HepG2 (cell line): ENCODE results near the gene NRSN2. TPM values are rescaled to one million over a fixed set of nuclear protein-coding genes. Genes with fewer than 3 reads are reported as not detected.

ENCODE experiments used
- ATAC-seq: fragments of 200-7000 bp; cut with Tn5 transposase; 3 replicates; pipeline ENCODE4 v1.9.1; 2020; ENCODE audit warnings: mild to moderate bottlenecking, moderate library complexity
- BruUV-seq: library from RNA; stranded (reverse); fragments of 400-500 nt; replicated peaks from 2 replicates; lab custom pipeline; 2021; lab: Mats Ljungman, UMichigan
- CTCF ChIA-PET: fragments of 300-600 bp; formaldehyde crosslinking; extraction: SDS; loops from one replicate; lab custom pipeline; 2021; ENCODE audit warnings: low total read pairs, inconsistent platforms, low intra/inter-chr PET ratio; lab: Yijun Ruan, JAX
- POLR2A ChIA-PET: fragments of 350-600 bp; sonication (Branson Sonifier 250); formaldehyde crosslinking; loops from one replicate; lab custom pipeline; 2020; ENCODE audit warnings: antibody characterized with exemption, inconsistent platforms; lab: Yijun Ruan, JAX
- DNase-seq: peaks from one replicate; pipeline ENCODE4 v3.0.0-alpha.2; 2015; ENCODE audit warnings: low spot score
- FAIRE-seq: peaks from 3 replicates; lab custom pipeline; 2011; peaks lifted over from hg19 to GRCh38; lab: Jason Lieb, UNC
- H2AFZ ChIP-seq: one replicate; pipeline ENCODE4 v1.6.1; 2011; ENCODE audit warnings: low read length, inconsistent platforms
- H3K27ac ChIP-seq: fragments of 300-600 bp; 3 replicates; pipeline ENCODE4 v1.8.0; 2011; ENCODE audit warnings: mixed run types, mild to moderate bottlenecking, mixed read lengths, low read length, inconsistent platforms; ENCODE audit not compliant: insufficient read depth; ENCODE audit errors: extremely low read length
- H3K27me3 ChIP-seq, 2 experiments: fragments of 200-600 bp in 1 of 2; 2 replicates in 1 of 2; 3 replicates in 1 of 2; pipeline versions ENCODE4 v1.6.0 to v1.8.0; 2011; ENCODE audit warnings: low read length in 2 of 2, mild to moderate bottlenecking in 2 of 2, moderate library complexity in 2 of 2, inconsistent platforms in 1 of 2; ENCODE audit not compliant: insufficient read depth in 2 of 2, control insufficient read depth in 1 of 2
- H3K36me3 ChIP-seq, 2 experiments: fragments of 200-600 bp in 1 of 2; replicated peaks in 1 of 2; 2 replicates in 1 of 2; 3 replicates in 1 of 2; pipeline versions ENCODE4 v1.5.1 to v1.8.0; 2011; ENCODE audit warnings: low read length in 2 of 2, inconsistent platforms in 1 of 2; ENCODE audit not compliant: insufficient read depth in 2 of 2, control insufficient read depth in 1 of 2
- H3K4me1 ChIP-seq: 2 replicates; pipeline ENCODE4 v1.5.1; 2012; ENCODE audit warnings: low read length, inconsistent platforms; ENCODE audit not compliant: insufficient read depth
- H3K4me2 ChIP-seq: 2 replicates; pipeline ENCODE4 v1.6.0; 2011; ENCODE audit warnings: low read depth, low read length, inconsistent platforms
- H3K4me3 ChIP-seq, 3 experiments: fragments of 200-600 bp in 1 of 3; sonication (generic), shearing (Covaris generic) in 1 of 3; replicated peaks in 1 of 3; 2 replicates each; pipeline ENCODE4 v1.5.1; 2011 to 2016; ENCODE audit warnings: low read length in 3 of 3, inconsistent platforms in 2 of 3, low read depth in 2 of 3, mild to moderate bottlenecking in 2 of 3, control low read depth in 1 of 3, mixed read lengths in 1 of 3; ENCODE audit not compliant: insufficient read depth in 1 of 3
- H3K79me2 ChIP-seq: one replicate; pipeline ENCODE4 v1.6.1; 2011; ENCODE audit warnings: low read length, inconsistent platforms; ENCODE audit not compliant: insufficient read depth
- H3K9ac ChIP-seq: 2 replicates; pipeline ENCODE4 v1.6.0; 2011; ENCODE audit warnings: mild to moderate bottlenecking, low read depth, low read length, inconsistent platforms; ENCODE audit not compliant: insufficient read depth
- H3K9me3 ChIP-seq: 2 replicates; pipeline ENCODE4 v1.5.1; 2012; ENCODE audit warnings: mild to moderate bottlenecking, low read length
- H4K20me1 ChIP-seq: 2 replicates; pipeline ENCODE4 v1.6.0; 2011; ENCODE audit warnings: inconsistent platforms, mild to moderate bottlenecking, low read length, moderate library complexity; ENCODE audit not compliant: insufficient read depth
- ARID2 ChIP-seq: sonication (generic); formaldehyde crosslinking; IDR thresholded peaks from 2 replicates; pipeline ENCODE4 v1.8.1; 2022; ENCODE audit warnings: mild to moderate bottlenecking, missing genetic modification reagents, borderline replicate concordance
- HNRNPH1 ChIP-seq: fragments of 200-400 bp; formaldehyde crosslinking; optimal IDR thresholded peaks from 2 replicates; pipeline ENCODE3; 2017; ENCODE audit warnings: mild to moderate bottlenecking, low read depth, low read length
- PHF8 ChIP-seq: sonication (generic); formaldehyde crosslinking; IDR thresholded peaks from 2 replicates; pipeline ENCODE4 v1.5.0; 2020; ENCODE audit warnings: missing genetic modification reagents
- RXRA ChIP-seq: sonication (generic); formaldehyde crosslinking; IDR thresholded peaks from 2 replicates; pipeline ENCODE4 v1.5.1; 2020; ENCODE audit warnings: missing genetic modification reagents
- SIN3B ChIP-seq: fragments of 150-350 bp; IDR thresholded peaks from 2 replicates; pipeline ENCODE4 v1.6.1; 2014; ENCODE audit warnings: low read length
- SOX6 ChIP-seq, 2 experiments: fragments of 450-650 bp in 1 of 2; sonication (generic) in 1 of 2; formaldehyde crosslinking in 1 of 2; IDR thresholded peaks; 2 replicates each; pipeline versions ENCODE4 v1.4.0 to v1.6.1; 2017 to 2020; ENCODE audit warnings: antibody characterized with exemption in 1 of 2, mild to moderate bottlenecking in 1 of 2, missing genetic modification reagents in 1 of 2
- SP4 ChIP-seq: sonication (generic); formaldehyde crosslinking; IDR thresholded peaks from 2 replicates; pipeline ENCODE4 v1.8.1; 2023; ENCODE audit warnings: mild to moderate bottlenecking, missing genetic modification reagents
- ZNF530 ChIP-seq: sonication (generic); formaldehyde crosslinking; IDR thresholded peaks from 2 replicates; pipeline ENCODE4 v1.5.0; 2020; ENCODE audit warnings: low read depth, mild to moderate bottlenecking, missing genetic modification reagents
- ZNF720 ChIP-seq: sonication (generic); formaldehyde crosslinking; IDR thresholded peaks from 2 replicates; pipeline ENCODE4 v1.4.0; 2020; ENCODE audit warnings: missing genetic modification reagents
- WGBS: methylation state at CpG from one replicate; pipeline ENCODE4 v1.1.6; 2017; ENCODE audit warnings: low lambda C conversion rate; 5-methylcytosine and 5-hydroxymethylcytosine counted together
- in situ Hi-C: cut with HindIII; loops from 2 replicates; pipeline ENCODE4 v1.10.0; 2017; ENCODE audit warnings: low pct_unique_long_range_greater_than_20kb; ENCODE audit not compliant: extremely low pct_ligation_motif_present
- intact Hi-C: fragments of 100-400 bp; cut with micrococcal nuclease; formaldehyde crosslinking; loops from one replicate; pipeline ENCODE4 v1.10.0; 2022; ENCODE audit not compliant: unreplicated experiment
- polyA plus RNA-seq, 8 experiments: library from polyadenylated mRNA; depleted of rRNA in 3 of 8; stranded (reverse) in 7 of 8; unstranded in 1 of 8; fragments of >200 nt; fragmentation: Illumina TruSeq in 4 of 8; extraction: Trizol in 4 of 8; gene quantifications; 2 replicates each; pipeline versions ENCODE4 v1.2.1 to v1.2.3, GENCODE V29; 2011 to 2016; ENCODE audit warnings: low read depth in 4 of 8, missing spikeins in 1 of 8, mixed read lengths in 1 of 8; ENCODE audit not compliant: insufficient read depth in 1 of 8
- total RNA-seq, 5 experiments: library from RNA; depleted of rRNA; stranded (reverse); fragments of >200 nt; fragmentation: Illumina TruSeq; extraction: Trizol; gene quantifications; 2 replicates each; pipeline ENCODE4 v1.2.3, GENCODE V29; 2016; ENCODE audit warnings: low read depth in 1 of 5
- TF ChIP-seq, protein P1 (sequence below): sonication (generic); formaldehyde crosslinking; conservative IDR thresholded peaks from 2 replicates; pipeline ENCODE4 v1.8.0; 2022; ENCODE audit warnings: mild to moderate bottlenecking, moderate library complexity, missing genetic modification reagents
- TF ChIP-seq, protein P2 (sequence below): sonication (generic); formaldehyde crosslinking; IDR thresholded peaks from 2 replicates; pipeline ENCODE4 v1.4.0; 2020; ENCODE audit warnings: missing genetic modification reagents, mild to moderate bottlenecking, borderline replicate concordance
- TF ChIP-seq, protein P3 (sequence below), 2 experiments: sonication (generic) in 1 of 2; formaldehyde crosslinking in 1 of 2; IDR thresholded peaks; 2 replicates each; pipeline versions ENCODE4 v1.4.0 to v1.6.1; 2018 to 2020; ENCODE audit warnings: missing genetic modification reagents in 2 of 2, borderline replicate concordance in 1 of 2, low read depth in 1 of 2, mild to moderate bottlenecking in 1 of 2, missing biosample characterization in 1 of 2

NRSN2 gene
- total and polyA plus RNA-seq, 2 of the 13 experiments (the other 11 are each of a cell fraction or from before 2014, with no cell fraction given) = 32.3 to 49.4 TPM

DNA sequence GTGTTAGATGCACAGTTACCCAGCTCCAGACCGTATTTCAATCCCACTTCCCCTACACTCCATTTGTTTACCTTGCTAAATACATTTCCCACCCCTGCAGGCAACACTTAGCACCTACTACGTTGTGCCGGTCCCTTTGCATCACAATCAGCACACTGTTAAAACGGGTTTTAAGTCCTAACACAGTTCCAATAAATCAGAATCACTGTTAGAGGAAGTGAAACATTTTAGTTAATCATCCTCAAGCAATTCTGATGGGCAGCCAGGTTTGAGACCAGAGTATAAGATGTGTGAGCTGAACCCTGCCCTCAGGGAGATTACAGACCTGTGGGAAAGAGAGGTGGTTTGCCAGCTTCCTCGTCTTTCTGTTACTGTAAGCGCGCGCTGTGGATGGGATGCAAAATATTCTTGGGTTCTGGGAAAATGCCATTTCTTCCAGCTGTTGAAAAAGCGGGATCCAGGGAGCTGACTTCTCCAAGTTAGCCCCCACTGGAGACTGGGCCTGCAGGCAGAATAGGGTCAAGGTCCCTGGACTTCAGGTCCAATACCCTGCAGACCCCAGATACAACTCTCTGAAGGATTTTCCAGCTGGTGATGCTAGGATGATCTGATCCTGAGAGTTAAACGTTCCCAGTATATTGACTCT, 46.4 kb upstream of the NRSN2 start (continued):
- TF ChIP-seq, protein P1, sequence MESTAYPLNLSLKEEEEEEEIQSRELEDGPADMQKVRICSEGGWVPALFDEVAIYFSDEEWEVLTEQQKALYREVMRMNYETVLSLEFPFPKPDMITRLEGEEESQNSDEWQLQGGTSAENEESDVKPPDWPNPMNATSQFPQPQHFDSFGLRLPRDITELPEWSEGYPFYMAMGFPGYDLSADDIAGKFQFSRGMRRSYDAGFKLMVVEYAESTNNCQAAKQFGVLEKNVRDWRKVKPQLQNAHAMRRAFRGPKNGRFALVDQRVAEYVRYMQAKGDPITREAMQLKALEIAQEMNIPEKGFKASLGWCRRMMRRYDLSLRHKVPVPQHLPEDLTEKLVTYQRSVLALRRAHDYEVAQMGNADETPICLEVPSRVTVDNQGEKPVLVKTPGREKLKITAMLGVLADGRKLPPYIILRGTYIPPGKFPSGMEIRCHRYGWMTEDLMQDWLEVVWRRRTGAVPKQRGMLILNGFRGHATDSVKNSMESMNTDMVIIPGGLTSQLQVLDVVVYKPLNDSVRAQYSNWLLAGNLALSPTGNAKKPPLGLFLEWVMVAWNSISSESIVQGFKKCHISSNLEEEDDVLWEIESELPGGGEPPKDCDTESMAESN (CRISPR knock-in tag) = peak; percentile 94
- TF ChIP-seq ZNF720 (0 out of 2 replicates have a peak, but pooled peaks have one; percentile 20), RXRA (CRISPR knock-in tag) (no peak)
- TF ChIP-seq, all 625 proteins: peak for 32

GRCh38 chr20:301886-302848, 44.7 kb upstream of the NRSN2 start:
- WGBS = 93% methylated on average over 13 of the region's 13 CpGs
- ChIA-PET POLR2A (interaction anchor here (1.0 to 8.1 kb wide), 6 partner anchors 23 to 68 kb away, joined by 3 to 106 read pairs (median 5); partner anchors contain the start of genes NRSN2 and SOX12), CTCF (no interaction called here)
- in situ Hi-C loops = no loop called here
- Histone ChIP-seq H3K4me1 (peaks cover 37% of the 10 kb centered on the region), H3K9me3 (no peaks in the 10 kb centered on the region), H3K4me2 (no peak overlapping the region), H2AFZ (no peak overlapping the region), H3K79me2 (peaks cover 40% of the 10 kb centered on the region), H4K20me1 (peaks cover 25% of the 10 kb centered on the region), H3K4me3 (no peak overlapping the region), H3K9ac (no peak overlapping the region), H3K27me3 (no peaks in the 10 kb centered on the region; a peak in 1 of 5 replicates), H3K36me3 (no peaks in the 10 kb centered on the region), H3K27ac (no peak overlapping the region)
- ATAC-seq (no peak), DNase-seq (no peak), FAIRE-seq (no peak)
- BruUV-seq = no TSS peak
- intact Hi-C loops = no loop called here
- TF ChIP-seq PHF8 (CRISPR knock-in tag) = 0 out of 2 replicates have a peak, but pooled peaks have one; percentile 7
- no peak for TF ChIP-seq SIN3B
- TF ChIP-seq ARID2 (CRISPR knock-in tag) = no peak
- TF ChIP-seq HNRNPH1 = no peak
- TF ChIP-seq, protein P2, sequence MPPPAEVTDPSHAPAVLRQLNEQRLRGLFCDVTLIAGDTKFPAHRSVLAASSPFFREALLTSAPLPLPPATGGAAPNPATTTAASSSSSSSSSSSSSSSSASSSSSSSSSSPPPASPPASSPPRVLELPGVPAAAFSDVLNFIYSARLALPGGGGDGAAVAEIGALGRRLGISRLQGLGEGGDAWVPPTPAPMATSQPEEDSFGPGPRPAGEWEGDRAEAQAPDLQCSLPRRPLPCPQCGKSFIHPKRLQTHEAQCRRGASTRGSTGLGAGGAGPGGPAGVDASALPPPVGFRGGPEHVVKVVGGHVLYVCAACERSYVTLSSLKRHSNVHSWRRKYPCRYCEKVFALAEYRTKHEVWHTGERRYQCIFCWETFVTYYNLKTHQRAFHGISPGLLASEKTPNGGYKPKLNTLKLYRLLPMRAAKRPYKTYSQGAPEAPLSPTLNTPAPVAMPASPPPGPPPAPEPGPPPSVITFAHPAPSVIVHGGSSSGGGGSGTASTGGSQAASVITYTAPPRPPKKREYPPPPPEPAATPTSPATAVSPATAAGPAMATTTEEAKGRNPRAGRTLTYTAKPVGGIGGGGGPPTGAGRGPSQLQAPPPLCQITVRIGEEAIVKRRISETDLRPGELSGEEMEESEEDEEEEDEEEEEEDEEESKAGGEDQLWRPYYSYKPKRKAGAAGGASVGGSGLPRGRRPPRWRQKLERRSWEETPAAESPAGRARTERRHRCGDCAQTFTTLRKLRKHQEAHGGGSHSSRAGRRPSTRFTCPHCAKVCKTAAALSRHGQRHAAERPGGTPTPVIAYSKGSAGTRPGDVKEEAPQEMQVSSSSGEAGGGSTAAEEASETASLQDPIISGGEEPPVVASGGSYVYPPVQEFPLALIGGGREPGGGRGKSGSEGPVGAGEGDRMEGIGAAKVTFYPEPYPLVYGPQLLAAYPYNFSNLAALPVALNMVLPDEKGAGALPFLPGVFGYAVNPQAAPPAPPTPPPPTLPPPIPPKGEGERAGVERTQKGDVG (CRISPR knock-in tag) = no peak
- no peak for TF ChIP-seq ZNF530
- TF ChIP-seq, protein P3, sequence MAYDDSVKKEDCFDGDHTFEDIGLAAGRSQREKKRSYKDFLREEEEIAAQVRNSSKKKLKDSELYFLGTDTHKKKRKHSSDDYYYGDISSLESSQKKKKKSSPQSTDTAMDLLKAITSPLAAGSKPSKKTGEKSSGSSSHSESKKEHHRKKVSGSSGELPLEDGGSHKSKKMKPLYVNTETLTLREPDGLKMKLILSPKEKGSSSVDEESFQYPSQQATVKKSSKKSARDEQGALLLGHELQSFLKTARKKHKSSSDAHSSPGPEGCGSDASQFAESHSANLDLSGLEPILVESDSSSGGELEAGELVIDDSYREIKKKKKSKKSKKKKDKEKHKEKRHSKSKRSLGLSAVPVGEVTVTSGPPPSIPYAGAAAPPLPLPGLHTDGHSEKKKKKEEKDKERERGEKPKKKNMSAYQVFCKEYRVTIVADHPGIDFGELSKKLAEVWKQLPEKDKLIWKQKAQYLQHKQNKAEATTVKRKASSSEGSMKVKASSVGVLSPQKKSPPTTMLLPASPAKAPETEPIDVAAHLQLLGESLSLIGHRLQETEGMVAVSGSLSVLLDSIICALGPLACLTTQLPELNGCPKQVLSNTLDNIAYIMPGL (CRISPR knock-in tag; IDR thresholded peaks at IDR 0.05; ENCODE audit: borderline replicate concordance in 1 of 2, low read depth in 1 of 2) = 0 out of 4 replicates have a peak, but pooled peaks of 1 of the 2 experiments have one; percentile 9
- TF ChIP-seq SOX6 (IDR thresholded peaks at IDR 0.05) = no peak
- TF ChIP-seq SOX6 (CRISPR knock-in tag; IDR thresholded peaks at IDR 0.05) = no peak
- no peak for TF ChIP-seq SP4 (CRISPR knock-in tag)
